GM21447 (cell line): Measurements from ENCODE around the gene ADAMTS2.
"Not testable (repeated sequence)": the region's sequence is repeated elsewhere in the genome, so short reads cannot be mapped to it uniquely, and the experiment has no call there.

ENCODE experiments used
- ATAC-seq: cut with Tn5 transposase; IDR thresholded peaks from one replicate; pipeline ENCODE4 v1.9.1; 2021; ENCODE audit not compliant: unreplicated experiment

Gene ADAMTS2

GRCh38 chr5:179298181-179298993 is 46.9 kb downstream of the ADAMTS2 start:
- no peak for ATAC-seq

GRCh38 chr5:179297486-179298180 is 47.6 kb downstream of the ADAMTS2 start:
- no peak for ATAC-seq

GRCh38 chr5:179297026-179297425 is 48.2 kb downstream of the ADAMTS2 start:
- ATAC-seq, result no peak

GRCh38 chr5:179296150-179296821 is 49.0 kb downstream of the ADAMTS2 start:
- no peak for ATAC-seq

- ATAC-seq, result no peak
Measured at GRCh38 chr5:179295778-179296149, 49.5 kb downstream of the ADAMTS2 start.

- no peak for ATAC-seq
Measured at GRCh38 chr5:179294891-179295777, 50.1 kb downstream of the ADAMTS2 start.

- ATAC-seq, result no peak
Measured at GRCh38 chr5:179294131-179294780, 51.0 kb downstream of the ADAMTS2 start.

GRCh38 chr5:179292681-179293635 is 52.3 kb downstream of the ADAMTS2 start:
- no peak for ATAC-seq

GRCh38 chr5:179292202-179292601 is 53.1 kb downstream of the ADAMTS2 start:
- ATAC-seq, result no peak

GRCh38 chr5:179290681-179291540 is 54.4 kb downstream of the ADAMTS2 start:
- no peak for ATAC-seq

- ATAC-seq, result no peak
Measured at GRCh38 chr5:179289756-179290385, 55.4 kb downstream of the ADAMTS2 start.

- no peak for ATAC-seq
Measured at GRCh38 chr5:179288809-179289185, 56.5 kb downstream of the ADAMTS2 start.

GRCh38 chr5:179288101-179288808 is 57.0 kb downstream of the ADAMTS2 start:
- ATAC-seq, result no peak

GRCh38 chr5:179287631-179288030 is 57.6 kb downstream of the ADAMTS2 start:
- no peak for ATAC-seq

- no peak for ATAC-seq
Measured at GRCh38 chr5:179287071-179287470, 58.2 kb downstream of the ADAMTS2 start.

- not testable (repeated sequence) for ATAC-seq
Measured at GRCh38 chr5:179285776-179286162, 59.5 kb downstream of the ADAMTS2 start.
